Esophagus muscularis mucosa (tissue), 4 donors: Measurements from ENCODE around the gene RPS28. TPM values are rescaled to one million over a fixed set of nuclear protein-coding genes. Genes with fewer than 3 reads are reported as not detected.
"Not testable (repeated sequence)": the region's sequence is repeated elsewhere in the genome, so short reads cannot be mapped to it uniquely, and the experiment has no call there.

Source experiments
- DNase-seq: peaks from one replicate; pipeline ENCODE4 v3.0.0-alpha.2; 2017; ENCODE audit errors: extremely low spot score
- H3K27ac ChIP-seq, 4 donors: fragments of 200-600 bp; sonication (generic); replicated peaks in 1 of 4; 1 replicate in 3 of 4; 2 replicates in 1 of 4; pipeline ENCODE4 v1.5.1; 2016 to 2019; ENCODE audit warnings: mild to moderate bottlenecking in 1 of 4
- H3K27me3 ChIP-seq, 4 donors: fragments of 200-600 bp; sonication (generic); one replicate each; pipeline versions ENCODE4 v1.5.1 to v1.6.0; 2016 to 2019
- H3K36me3 ChIP-seq, 4 donors: fragments of 200-600 bp; sonication (generic); one replicate each; pipeline ENCODE4 v1.5.1; 2016 to 2019
- H3K4me1 ChIP-seq, 4 donors: fragments of 200-600 bp; sonication (generic); one replicate each; pipeline ENCODE4 v1.5.1; 2016 to 2019
- H3K4me3 ChIP-seq, 4 donors: fragments of 200-600 bp; sonication (generic); 1 replicate in 2 of 4; 2 replicates in 2 of 4; pipeline ENCODE4 v1.5.1; 2016 to 2019; ENCODE audit warnings: mild to moderate bottlenecking in 4 of 4, moderate library complexity in 1 of 4
- H3K9me3 ChIP-seq, 4 donors: fragments of 200-600 bp; sonication (generic); 1 replicate in 3 of 4; 2 replicates in 1 of 4; pipeline ENCODE4 v1.5.1; 2016 to 2019
- EP300 ChIP-seq: sonication (generic); formaldehyde crosslinking; IDR thresholded peaks from one replicate; pipeline ENCODE4 v1.6.1; 2017; ENCODE audit warnings: antibody characterized with exemption
- POLR2A ChIP-seq: fragments of 450-650 bp; IDR thresholded peaks from one replicate; pipeline ENCODE4 v1.6.1; 2017; ENCODE audit warnings: antibody characterized with exemption, moderate library complexity, mild to moderate bottlenecking, low read depth
- POLR2AphosphoS5 ChIP-seq, 2 donors: sonication (generic); formaldehyde crosslinking; IDR thresholded peaks; one replicate each; pipeline ENCODE4 v1.6.1; 2017; ENCODE audit warnings: antibody characterized with exemption in 2 of 2
- WGBS: methylation state at CpG from one replicate; pipeline ENCODE4 v1.1.5; 2018; 5-methylcytosine and 5-hydroxymethylcytosine counted together
- intact Hi-C: fragments of 100-400 bp; cut with DNase I; formaldehyde crosslinking; loops from one replicate; pipeline ENCODE4 v1.15.1; 2023
- total RNA-seq, 4 donors: library from RNA; depleted of rRNA; stranded (reverse); fragments of >200 nt; gene quantifications; one replicate each; pipeline versions ENCODE4 v1.1.0 to v1.2.1, GENCODE V29; 2016
- TF ChIP-seq, protein P1 (sequence below), 3 experiments: fragments of 200-600 bp in 2 of 3; fragments of 450-650 bp in 1 of 3; sonication (generic) in 2 of 3; IDR thresholded peaks; one replicate each; pipeline ENCODE4 v1.5.1; 2017 to 2019; ENCODE audit warnings: antibody characterized with exemption in 3 of 3, mild to moderate bottlenecking in 2 of 3, moderate library complexity in 1 of 3

Gene RPS28
- total RNA-seq = 100 to 1,000 TPM; 256 to 473 (median 358) TPM

DNA sequence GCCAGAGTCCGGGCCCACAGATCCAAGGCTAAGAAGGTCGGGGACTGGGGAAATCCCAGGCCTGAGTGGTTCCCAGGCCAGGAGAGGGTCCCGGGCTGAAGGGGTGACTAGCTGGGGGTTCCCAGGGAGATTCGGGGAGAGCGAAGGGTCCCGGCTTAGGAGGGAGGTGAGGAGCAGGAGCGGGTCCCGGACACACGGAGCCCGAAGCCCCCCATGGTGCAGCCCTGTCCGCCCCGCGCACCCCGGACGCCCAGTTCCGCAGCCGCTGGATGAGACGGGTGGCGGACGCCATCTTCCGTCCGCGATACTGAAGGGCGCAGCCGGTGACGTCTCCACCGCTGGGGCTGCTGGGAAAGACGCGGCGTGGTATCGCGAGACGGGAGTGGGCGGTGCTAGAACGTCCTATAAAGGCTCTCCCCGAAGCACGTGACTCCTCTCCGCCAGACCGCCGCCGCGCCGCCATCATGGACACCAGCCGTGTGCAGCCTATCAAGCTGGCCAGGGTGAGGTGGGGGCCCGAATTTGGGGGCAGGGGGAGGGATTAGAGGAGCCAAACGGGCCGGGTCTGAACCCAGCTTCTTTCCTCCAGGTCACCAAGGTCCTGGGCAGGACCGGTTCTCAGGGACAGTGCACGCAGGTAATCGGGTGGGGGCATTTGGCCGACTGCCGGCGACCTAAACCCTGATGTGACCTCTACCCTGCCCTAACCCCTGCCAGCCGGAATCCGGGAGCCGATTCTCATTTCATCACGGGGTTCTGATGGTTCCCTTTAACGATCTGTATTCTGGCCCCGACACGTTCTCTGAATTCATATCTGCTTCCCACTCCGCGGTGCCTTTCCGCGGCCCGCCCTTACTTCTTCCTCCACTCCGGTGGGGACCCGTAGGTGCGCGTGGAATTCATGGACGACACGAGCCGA is at the start of gene RPS28, which contains the start of gene NDUFA7:
RPS28 (plus strand) TSS at position 430 of the 919 bp plus-strand sequence; CDS start at position 465, 35 bp downstream.
NDUFA7 (minus strand) TSS at position 309 of the 919 bp plus-strand sequence; CDS start at position 292, 17 bp downstream.
- TF ChIP-seq POLR2AphosphoS5 (IDR thresholded peaks at IDR 0.05) = peak; percentile 99
- TF ChIP-seq, protein P1, sequence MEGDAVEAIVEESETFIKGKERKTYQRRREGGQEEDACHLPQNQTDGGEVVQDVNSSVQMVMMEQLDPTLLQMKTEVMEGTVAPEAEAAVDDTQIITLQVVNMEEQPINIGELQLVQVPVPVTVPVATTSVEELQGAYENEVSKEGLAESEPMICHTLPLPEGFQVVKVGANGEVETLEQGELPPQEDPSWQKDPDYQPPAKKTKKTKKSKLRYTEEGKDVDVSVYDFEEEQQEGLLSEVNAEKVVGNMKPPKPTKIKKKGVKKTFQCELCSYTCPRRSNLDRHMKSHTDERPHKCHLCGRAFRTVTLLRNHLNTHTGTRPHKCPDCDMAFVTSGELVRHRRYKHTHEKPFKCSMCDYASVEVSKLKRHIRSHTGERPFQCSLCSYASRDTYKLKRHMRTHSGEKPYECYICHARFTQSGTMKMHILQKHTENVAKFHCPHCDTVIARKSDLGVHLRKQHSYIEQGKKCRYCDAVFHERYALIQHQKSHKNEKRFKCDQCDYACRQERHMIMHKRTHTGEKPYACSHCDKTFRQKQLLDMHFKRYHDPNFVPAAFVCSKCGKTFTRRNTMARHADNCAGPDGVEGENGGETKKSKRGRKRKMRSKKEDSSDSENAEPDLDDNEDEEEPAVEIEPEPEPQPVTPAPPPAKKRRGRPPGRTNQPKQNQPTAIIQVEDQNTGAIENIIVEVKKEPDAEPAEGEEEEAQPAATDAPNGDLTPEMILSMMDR (IDR thresholded peaks at IDR 0.05) = peak; percentile 28 to 62 (median 33)
- peak; percentile 91 for TF ChIP-seq POLR2A
- TF ChIP-seq EP300 = no peak
- intact Hi-C loops = no loop called here
- H3K9me3 ChIP-seq = no peaks in the 10 kb centered on the region
- WGBS = under 1% methylated on average over 38 of the region's 72 CpGs
- peak within 1 kb of the TSS; percentile 92 to 96 (median 95) for H3K27ac ChIP-seq
- H3K4me1 ChIP-seq = peaks cover 40 to 57% (median 48%) of the 10 kb centered on the region in 4 donors
- DNase-seq = peak; percentile 99
- no peaks in the 10 kb centered on the region for H3K27me3 ChIP-seq
- peak within 1 kb of the TSS; percentile 86 to 98 (median 92) for H3K4me3 ChIP-seq
- H3K36me3 ChIP-seq = peaks cover 0 to 40% (median 35%) of the 10 kb centered on the region in 4 donors

DNA sequence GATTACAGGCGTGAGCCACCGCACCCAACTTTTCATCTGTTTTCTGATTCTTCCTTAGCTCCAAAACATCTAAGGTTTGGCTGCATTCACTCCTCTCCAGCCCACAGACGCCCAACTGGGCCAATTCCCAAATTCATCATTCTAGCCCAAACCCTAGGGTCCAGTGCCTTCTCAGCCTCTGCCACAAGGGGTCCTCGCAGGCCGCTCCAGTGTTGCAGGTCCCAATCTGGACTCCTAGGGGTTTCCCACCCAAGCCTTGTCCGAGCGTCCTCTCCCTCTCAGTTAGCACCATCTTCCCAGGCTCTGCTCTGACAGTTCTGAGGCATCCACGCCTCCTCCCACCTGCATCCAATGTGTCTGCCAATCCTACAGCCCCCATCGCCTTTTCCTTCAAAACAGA is 44.8 kb upstream of the RPS28 start:
- H3K27me3 ChIP-seq, H3K27ac ChIP-seq, H3K36me3 ChIP-seq, H3K9me3 ChIP-seq, H3K4me1 ChIP-seq, intact Hi-C loops, DNase-seq, H3K4me3 ChIP-seq: not testable (repeated sequence)
- whole genome bisulfite sequencing = no CpG with 5 or more reads among the region's 9 CpGs

DNA sequence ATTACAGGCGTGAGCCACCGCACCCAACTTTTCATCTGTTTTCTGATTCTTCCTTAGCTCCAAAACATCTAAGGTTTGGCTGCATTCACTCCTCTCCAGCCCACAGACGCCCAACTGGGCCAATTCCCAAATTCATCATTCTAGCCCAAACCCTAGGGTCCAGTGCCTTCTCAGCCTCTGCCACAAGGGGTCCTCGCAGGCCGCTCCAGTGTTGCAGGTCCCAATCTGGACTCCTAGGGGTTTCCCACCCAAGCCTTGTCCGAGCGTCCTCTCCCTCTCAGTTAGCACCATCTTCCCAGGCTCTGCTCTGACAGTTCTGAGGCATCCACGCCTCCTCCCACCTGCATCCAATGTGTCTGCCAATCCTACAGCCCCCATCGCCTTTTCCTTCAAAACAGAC is 30.0 kb upstream of the RPS28 start:
- WGBS = no CpG with 5 or more reads among the region's 9 CpGs

DNA sequence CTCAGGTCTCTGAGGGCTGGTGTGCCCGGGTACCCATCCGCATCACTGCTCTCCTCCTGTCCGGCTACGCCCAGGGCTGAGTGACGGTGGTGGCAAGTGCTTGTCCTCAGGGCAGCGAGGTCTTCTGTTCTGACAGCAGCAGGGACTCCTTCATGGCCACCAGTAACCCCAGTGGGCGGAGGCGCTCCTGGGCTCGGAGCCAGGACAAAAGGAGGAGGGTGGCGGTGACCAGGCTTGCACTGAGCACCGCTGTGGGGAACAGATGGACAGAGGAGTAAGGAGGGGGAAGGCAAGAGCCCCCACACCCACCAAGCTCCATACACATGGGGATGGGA is 19.0 kb upstream of the RPS28 start:
- intact Hi-C loops = no loop called here

More for the DNA sequence above, 30.0 kb upstream of the RPS28 start:
- intact Hi-C loops, H3K27me3 ChIP-seq, DNase-seq, H3K4me3 ChIP-seq, H3K4me1 ChIP-seq, H3K36me3 ChIP-seq, H3K27ac ChIP-seq, H3K9me3 ChIP-seq: not testable (repeated sequence)

DNA sequence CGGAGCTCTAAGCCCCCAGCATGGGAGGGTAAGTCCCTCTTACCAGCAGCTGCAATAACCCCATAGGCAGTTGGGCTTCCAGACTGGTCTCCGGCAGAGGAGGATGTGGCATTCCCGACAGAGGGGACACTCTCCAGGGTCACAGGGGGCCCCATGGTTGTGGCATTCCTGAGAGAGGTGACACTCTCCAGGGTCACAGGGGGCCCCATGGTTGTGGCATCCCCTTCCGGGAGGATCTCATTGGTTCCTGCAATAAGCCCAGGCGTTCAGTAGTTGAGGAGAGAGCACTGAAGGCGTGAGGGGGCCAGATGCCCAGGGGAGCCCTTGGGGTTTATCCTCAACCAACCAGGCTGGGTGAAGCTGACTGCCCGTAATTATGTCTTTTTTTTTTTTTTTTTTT is 18.6 kb upstream of the RPS28 start:
- Histone ChIP-seq H3K27me3 (no peaks in the 10 kb centered on the region), H3K4me3 (no peak overlapping the region), H3K36me3 (peaks cover 4 to 23% (median 18%) of the 10 kb centered on the region in 4 donors), H3K27ac (no peak overlapping the region), H3K9me3 (no peaks in the 10 kb centered on the region), H3K4me1 (peaks cover 19 to 28% (median 24%) of the 10 kb centered on the region in 4 donors)
- WGBS = 72% methylated on average over 4 of the region's 7 CpGs
- TF ChIP-seq EP300 (no peak), POLR2AphosphoS5 (IDR thresholded peaks at IDR 0.05) (no peak)
- TF ChIP-seq, protein P1 (IDR thresholded peaks at IDR 0.05) = no peak
- DNase-seq = no peak
- intact Hi-C loops = no loop called here

More for the DNA sequence above, 19.0 kb upstream of the RPS28 start:
- TF ChIP-seq POLR2AphosphoS5 (IDR thresholded peaks at IDR 0.05) (no peak), POLR2A (no peak)
- TF ChIP-seq, protein P1 (IDR thresholded peaks at IDR 0.05) = no peak
- Histone ChIP-seq H3K4me3 (no peak overlapping the region), H3K27me3 (no peaks in the 10 kb centered on the region), H3K27ac (no peak overlapping the region), H3K9me3 (no peaks in the 10 kb centered on the region), H3K4me1 (peaks cover 15 to 24% (median 20%) of the 10 kb centered on the region in 4 donors), H3K36me3 (peaks cover 4 to 23% (median 18%) of the 10 kb centered on the region in 4 donors)
- no peak for DNase-seq
- WGBS = 54% methylated on average over 4 of the region's 11 CpGs
